HG03442 (cell line): Measurements from ENCODE around the gene MSI2.
A peak's percentile ranks its signal among the peaks of the same experiment; 100 is the strongest.
"Not testable (repeated sequence)": the region's sequence is repeated elsewhere in the genome, so short reads cannot be mapped to it uniquely, and the experiment has no call there.

ENCODE experiments used
- ATAC-seq: cut with Tn5 transposase; IDR thresholded peaks from one replicate; pipeline ENCODE4 v1.9.1; 2021; ENCODE audit warnings: mild to moderate bottlenecking, moderate library complexity; ENCODE audit not compliant: unreplicated experiment

Gene MSI2

GRCh38 chr17:57255776-57256681, at the start of gene MSI2:
MSI2 (plus strand) TSS chr17:57256523; CDS start chr17:57256743, 220 bp downstream.
- ATAC-seq: peak; percentile 71

GRCh38 chr17:57206928-57207327, 49.4 kb upstream of the MSI2 start:
- ATAC-seq: no peak

- no peak for ATAC-seq
These were observed 48.9 kb upstream of the MSI2 start for GRCh38 chr17:57207396-57207795.

DNA sequence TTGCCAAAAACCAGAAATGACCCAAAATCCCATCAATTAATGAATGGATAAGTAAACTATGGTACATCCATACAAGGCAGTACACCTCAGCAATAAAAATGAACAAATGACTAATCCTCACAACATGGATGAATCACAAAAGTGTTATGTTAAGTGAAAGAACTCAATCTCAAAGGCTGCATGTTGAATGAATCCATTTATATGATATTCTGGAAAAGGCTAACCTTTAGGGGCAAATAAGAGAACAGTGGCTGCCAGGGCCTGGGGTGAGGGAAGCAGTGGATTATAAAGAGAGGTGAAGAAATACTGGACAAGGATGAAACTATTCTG, 46.1 kb upstream of the MSI2 start:
- ATAC-seq: no peak

- ATAC-seq: no peak
These were observed 45.3 kb upstream of the MSI2 start for GRCh38 chr17:57210972-57211411.

DNA sequence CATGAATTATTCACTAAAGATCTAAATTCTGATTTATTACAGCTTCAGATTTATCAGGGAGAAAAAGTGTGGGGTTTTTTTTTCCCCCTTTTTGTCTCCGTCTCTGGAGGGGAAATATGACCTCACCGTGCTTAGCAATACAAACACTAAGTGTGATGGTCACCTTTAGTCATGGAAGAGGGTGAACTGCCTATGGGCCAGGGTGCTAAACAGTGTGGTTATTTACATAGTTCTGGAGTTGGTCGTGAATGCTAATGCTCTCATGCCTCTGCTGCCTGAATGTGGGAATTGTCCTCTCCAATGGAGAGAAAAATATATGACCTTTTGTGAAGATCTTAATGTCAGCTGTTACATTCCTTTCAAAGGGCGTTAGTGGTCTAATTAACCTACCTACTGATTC, 44.8 kb upstream of the MSI2 start:
- ATAC-seq: no peak

GRCh38 chr17:57213180-57213825, 43.0 kb upstream of the MSI2 start:
- no peak for ATAC-seq

- no peak for ATAC-seq
These were observed 41.0 kb upstream of the MSI2 start for GRCh38 chr17:57215317-57215716.

DNA sequence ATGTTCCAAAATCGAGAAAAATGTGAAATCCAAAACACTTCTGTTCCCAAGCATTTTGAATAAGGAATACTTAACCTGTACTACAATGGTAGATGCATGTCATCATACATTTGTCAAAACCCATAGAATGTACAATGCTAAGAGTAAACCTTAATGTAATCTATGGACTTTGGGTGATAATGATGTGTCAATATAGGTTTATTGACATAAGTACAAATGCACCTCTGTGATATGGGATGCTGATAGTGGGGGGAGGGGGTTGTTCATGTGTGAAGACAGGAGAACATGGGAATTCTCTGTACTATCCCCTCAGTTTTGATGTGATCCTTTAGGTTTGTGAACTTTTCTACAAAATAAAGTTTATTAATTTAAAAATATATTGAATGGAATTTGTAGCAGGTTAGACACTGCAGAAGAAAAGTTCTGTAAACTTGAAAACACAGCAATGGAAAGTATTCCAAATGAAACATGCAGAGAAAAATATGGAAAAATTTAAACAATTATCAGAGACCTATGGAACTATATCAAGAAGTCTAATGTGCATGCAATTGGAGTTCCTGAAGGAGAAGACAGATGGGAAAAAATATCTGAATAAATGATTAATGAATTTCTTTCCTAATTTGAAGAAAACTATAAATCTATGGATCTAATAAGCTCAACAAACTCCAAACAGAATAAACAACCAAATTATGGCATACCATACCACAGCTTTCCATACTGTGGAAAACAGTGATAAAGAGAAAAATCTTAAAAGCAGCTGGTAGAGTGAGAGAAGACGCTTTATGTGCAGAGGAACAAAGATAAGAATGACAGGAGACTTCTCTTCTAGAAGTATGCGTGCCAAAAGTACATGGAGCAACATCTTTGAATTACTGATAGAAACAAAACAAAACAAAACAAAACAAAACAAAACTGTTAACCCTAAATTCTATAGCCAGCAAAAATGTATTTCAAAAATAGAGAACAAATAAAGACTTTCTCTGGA, 34.7 kb upstream of the MSI2 start:
- ATAC-seq: no peak

- not testable (repeated sequence) for ATAC-seq
These were observed 33.9 kb upstream of the MSI2 start for GRCh38 chr17:57222422-57222821.

- ATAC-seq: no peak
These were observed 31.2 kb upstream of the MSI2 start for GRCh38 chr17:57225127-57225526.

DNA sequence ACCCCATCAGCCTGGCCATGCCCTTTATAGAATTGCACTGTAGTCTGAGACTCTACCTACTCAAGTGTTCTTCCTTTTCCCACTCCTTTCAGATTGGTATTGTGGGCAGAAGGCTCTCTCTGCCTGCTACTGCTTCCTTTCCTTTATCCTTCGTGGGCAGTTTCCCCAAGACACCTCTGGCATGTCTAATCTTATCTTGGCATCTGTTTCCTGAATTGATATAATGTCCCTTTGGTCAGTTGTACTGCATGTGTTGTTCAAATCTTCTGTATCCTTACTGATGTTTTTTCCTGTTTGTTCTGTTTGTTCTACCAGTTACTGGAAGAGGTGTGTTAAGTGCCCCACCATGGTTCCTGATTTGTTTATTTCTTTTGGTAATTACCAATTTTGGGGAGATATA, 29.5 kb upstream of the MSI2 start:
- no peak for ATAC-seq

GRCh38 chr17:57228911-57229310, 27.4 kb upstream of the MSI2 start:
- no peak for ATAC-seq

DNA sequence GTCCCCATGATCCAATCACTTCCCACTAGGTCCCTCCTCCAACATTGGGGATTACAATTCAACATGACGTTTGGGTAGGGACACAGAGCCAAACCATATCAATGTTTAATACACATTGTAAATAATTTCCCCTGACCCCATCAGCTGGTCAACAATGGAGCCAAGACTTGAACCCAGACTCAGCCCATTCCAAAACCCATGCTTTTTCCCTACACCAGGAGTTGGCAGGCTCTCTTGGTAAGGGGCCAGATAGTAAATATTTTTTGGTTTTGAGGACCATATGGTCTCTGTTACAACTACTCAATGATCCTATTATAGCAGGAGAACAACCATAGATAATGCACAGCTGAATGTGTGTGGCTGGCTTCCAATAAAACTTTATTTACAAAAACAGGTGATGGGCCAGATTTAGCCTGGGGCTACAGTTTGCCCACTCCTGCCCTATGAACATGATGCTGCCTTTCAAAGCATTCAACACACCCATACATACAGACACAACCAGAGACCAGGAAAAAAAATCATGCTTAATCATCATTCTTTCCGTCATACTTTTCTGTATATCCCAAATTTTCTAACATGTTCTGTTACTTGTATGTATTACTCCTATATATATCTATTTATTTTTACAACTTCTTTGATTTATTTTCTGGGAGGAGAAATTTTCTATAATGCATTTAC, 22.1 kb upstream of the MSI2 start:
- no peak for ATAC-seq

DNA sequence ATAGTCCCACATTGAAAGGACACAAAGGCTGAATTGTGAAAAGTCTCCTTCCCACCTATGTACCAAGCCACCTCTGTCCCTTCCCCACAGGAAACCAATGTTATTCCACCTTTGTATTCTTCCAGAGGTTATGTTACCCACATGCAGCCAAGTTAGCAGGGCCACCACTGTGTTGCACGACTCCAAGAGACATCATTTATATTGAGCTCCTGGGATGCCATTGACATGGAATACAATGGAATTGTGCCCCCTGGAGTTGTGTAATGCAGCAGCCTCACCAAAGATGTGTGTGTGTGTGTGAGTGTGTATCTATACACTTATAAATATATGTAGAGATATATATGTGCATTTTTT, 21.6 kb upstream of the MSI2 start:
- ATAC-seq: no peak

DNA sequence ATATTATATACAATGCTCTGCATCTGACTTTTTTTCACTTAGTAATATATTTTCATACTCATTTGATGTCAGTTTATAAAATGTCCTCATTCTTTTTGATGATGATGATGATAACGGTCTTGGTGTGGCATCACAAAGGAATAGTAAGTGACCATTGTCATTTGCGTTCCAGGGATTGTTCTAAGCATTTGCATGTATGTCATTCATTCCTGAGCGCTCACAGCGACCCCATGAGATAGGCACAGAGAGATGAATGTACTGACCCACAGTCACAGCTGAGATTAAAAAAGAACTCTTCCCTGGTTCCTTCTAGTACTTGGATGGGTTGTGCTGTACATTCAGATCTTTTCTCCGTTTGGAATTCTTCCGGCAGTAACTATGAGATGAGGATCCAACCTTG, 21.2 kb upstream of the MSI2 start:
- no peak for ATAC-seq

DNA sequence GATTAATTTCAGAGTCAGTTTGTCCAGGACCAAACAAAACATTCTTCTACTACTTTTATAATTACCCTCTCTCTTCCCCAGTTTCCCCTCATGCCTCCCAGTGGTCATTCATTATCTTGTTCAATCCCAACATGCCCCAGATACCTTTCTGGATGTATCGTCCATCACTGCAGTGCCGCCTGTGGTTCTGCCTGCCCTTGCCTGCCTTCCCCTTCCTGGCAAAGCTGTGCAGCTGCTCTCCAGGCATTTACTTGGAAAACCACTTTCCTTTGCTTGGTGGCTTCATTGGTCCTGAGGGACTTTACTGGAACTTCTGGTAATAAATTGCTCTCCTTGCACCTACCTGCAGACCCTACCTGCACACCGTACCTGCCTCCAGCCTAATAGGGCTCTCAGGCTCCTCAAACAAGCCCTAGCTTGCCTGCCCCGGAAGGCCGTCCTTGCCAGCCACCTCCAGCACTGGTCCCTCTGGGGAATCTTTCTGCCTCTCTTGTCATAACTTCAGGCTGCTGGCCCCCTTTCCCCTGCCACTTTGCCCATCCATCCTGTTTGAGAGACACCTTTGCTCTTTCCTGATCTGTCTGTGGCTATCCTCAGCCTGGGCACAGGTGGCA, 19.5 kb upstream of the MSI2 start:
- no peak for ATAC-seq

DNA sequence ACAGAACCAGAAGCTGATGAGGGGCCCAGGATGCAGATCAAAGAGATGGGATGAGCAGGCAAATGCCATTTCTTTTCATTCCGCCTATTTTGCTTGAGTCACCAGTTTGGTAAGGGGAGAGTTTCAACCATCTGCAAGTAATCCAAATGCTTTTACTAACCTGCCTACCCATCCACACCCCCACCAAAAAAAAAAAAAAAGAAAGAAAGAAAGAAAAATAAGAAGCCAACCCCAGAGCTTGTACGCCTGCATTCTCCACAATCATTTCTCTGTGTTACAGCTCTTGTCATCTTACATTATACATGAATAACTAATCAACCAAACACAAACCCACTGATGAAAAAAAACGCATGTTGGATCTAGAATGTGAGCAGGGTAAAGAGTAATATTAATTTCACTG, 15.7 kb upstream of the MSI2 start:
- ATAC-seq: no peak

DNA sequence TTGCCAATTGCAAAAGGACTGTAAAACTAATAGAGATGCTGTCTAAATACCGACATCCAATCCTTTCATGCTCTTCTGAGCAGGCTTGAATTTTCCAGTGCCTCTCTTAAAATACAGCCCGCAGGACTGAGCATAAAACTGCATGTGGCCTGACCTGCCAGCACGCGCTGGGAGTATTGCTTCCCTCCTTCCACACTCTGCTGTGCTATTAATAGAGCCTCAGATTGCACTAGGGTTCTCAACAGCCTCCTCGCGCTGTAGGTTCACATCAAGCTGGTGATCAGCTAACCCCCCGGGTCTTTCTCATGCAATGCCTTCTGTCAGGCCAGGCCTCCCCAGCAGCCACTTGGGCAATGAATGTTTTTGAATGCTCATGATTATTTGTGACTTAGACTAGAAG, 14.2 kb upstream of the MSI2 start:
- no peak for ATAC-seq

GRCh38 chr17:57243171-57243622, 13.1 kb upstream of the MSI2 start:
- peak; percentile 47 for ATAC-seq
